ENCODE results near the gene PDE6G. TPM values are rescaled to one million over a fixed set of nuclear protein-coding genes. Genes with fewer than 3 reads are reported as not detected.

PDE6G gene
- total and polyA plus RNA-seq, 2 of the 13 experiments (the other 11 are each of a cell fraction or from before 2014, with no cell fraction given): 1.4 to 6.7 TPM

GRCh38 chr17:81631482-81631881 is 24.9 kb downstream of the PDE6G start:
- in situ Hi-C loops (cut with HindIII; ENCODE audit: extremely low pct_ligation_motif_present, low pct_unique_long_range_greater_than_20kb): no loop called here
- H3K4me2 ChIP-seq (ENCODE audit: low read depth, low read length): no peak overlapping the region
- no peak overlapping the region for H2AFZ ChIP-seq (ENCODE audit: low read length)
- ATAC-seq (no peak), DNase-seq (ENCODE audit: low spot score) (no peak), FAIRE-seq (no peak)
- H3K79me2 ChIP-seq (ENCODE audit: insufficient read depth, low read length): peaks cover 37% of the 10 kb centered on the region
- H3K27ac ChIP-seq (ENCODE audit: extremely low read length, insufficient read depth, low read length): no peak overlapping the region
- TF ChIP-seq ZNF446 (CRISPR knock-in tag; IDR thresholded peaks at IDR 0.05) (no peak), RBFOX2 (IDR thresholded peaks at IDR 0.05; ENCODE audit: low read depth, low read length) (0 out of 2 replicates have a peak, but pooled peaks have one; percentile 25)
- no peaks in the 10 kb centered on the region; a peak in 1 of 5 replicates for H3K27me3 ChIP-seq (ENCODE audit: control insufficient read depth in 1 of 2, insufficient read depth in 2 of 2, low read length in 2 of 2)
- H3K9me3 ChIP-seq (ENCODE audit: low read length): no peaks in the 10 kb centered on the region
- POLR2A ChIA-PET: no interaction called here
- peaks cover 19% of the 10 kb centered on the region for H4K20me1 ChIP-seq (ENCODE audit: insufficient read depth, low read length)
- CTCF ChIA-PET (ENCODE audit: low intra/inter-chr PET ratio, low total read pairs): no interaction called here
- no peak overlapping the region for H3K9ac ChIP-seq (ENCODE audit: insufficient read depth, low read depth, low read length)
- H3K4me3 ChIP-seq (replicated peaks in 1 of 3; ENCODE audit: insufficient read depth in 1 of 3, low read depth in 2 of 3, low read length in 3 of 3): no peak overlapping the region
- intact Hi-C loops (cut with micrococcal nuclease; ENCODE audit: unreplicated experiment): no loop called here
- 89% methylated on average over 7 of the region's 7 CpGs for WGBS (ENCODE audit: low lambda C conversion rate)
- H3K36me3 ChIP-seq (replicated peaks in 1 of 2; ENCODE audit: control insufficient read depth in 1 of 2, insufficient read depth in 2 of 2, low read length in 2 of 2): peaks cover 9 to 37% of the 10 kb centered on the region in 2 experiments
- peaks cover 30% of the 10 kb centered on the region for H3K4me1 ChIP-seq (ENCODE audit: insufficient read depth, low read length)
- no TSS peak for BruUV-seq (replicated peaks)

GRCh38 chr17:81630274-81630673 is 26.1 kb downstream of the PDE6G start:
- no peak overlapping the region for H3K27ac ChIP-seq (ENCODE audit: extremely low read length, insufficient read depth, low read length)
- ChIA-PET POLR2A (no interaction called here), CTCF (ENCODE audit: low intra/inter-chr PET ratio, low total read pairs) (no interaction called here)
- DNase-seq (ENCODE audit: low spot score): no peak
- H3K27me3 ChIP-seq (ENCODE audit: control insufficient read depth in 1 of 2, insufficient read depth in 2 of 2, low read length in 2 of 2): no peaks in the 10 kb centered on the region
- 90% methylated on average over 8 of the region's 8 CpGs for WGBS (ENCODE audit: low lambda C conversion rate)
- H3K36me3 ChIP-seq (replicated peaks in 1 of 2; ENCODE audit: control insufficient read depth in 1 of 2, insufficient read depth in 2 of 2, low read length in 2 of 2): peaks cover 12 to 49% of the 10 kb centered on the region in 2 experiments
- intact Hi-C loops (cut with micrococcal nuclease; ENCODE audit: unreplicated experiment): no loop called here
- H4K20me1 ChIP-seq (ENCODE audit: insufficient read depth, low read length): peaks cover 7% of the 10 kb centered on the region
- no TSS peak for BruUV-seq (replicated peaks)
- no peaks in the 10 kb centered on the region for H3K9me3 ChIP-seq (ENCODE audit: low read length)
- no peak overlapping the region for H3K9ac ChIP-seq (ENCODE audit: insufficient read depth, low read depth, low read length)
- no peak for ATAC-seq
- H3K4me1 ChIP-seq (ENCODE audit: insufficient read depth, low read length): peaks cover 22% of the 10 kb centered on the region
- in situ Hi-C loops (cut with HindIII; ENCODE audit: extremely low pct_ligation_motif_present, low pct_unique_long_range_greater_than_20kb): no loop called here
- no peak for FAIRE-seq
- H3K4me2 ChIP-seq (ENCODE audit: low read depth, low read length): no peak overlapping the region
- H3K4me3 ChIP-seq (replicated peaks in 1 of 3; ENCODE audit: insufficient read depth in 1 of 3, low read depth in 2 of 3, low read length in 3 of 3): no peak overlapping the region
- peaks cover 25% of the 10 kb centered on the region for H3K79me2 ChIP-seq (ENCODE audit: insufficient read depth, low read length)
- H2AFZ ChIP-seq (ENCODE audit: low read length): no peak overlapping the region
- TF ChIP-seq, protein P1, sequence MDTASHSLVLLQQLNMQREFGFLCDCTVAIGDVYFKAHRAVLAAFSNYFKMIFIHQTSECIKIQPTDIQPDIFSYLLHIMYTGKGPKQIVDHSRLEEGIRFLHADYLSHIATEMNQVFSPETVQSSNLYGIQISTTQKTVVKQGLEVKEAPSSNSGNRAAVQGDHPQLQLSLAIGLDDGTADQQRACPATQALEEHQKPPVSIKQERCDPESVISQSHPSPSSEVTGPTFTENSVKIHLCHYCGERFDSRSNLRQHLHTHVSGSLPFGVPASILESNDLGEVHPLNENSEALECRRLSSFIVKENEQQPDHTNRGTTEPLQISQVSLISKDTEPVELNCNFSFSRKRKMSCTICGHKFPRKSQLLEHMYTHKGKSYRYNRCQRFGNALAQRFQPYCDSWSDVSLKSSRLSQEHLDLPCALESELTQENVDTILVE (CRISPR knock-in tag; IDR thresholded peaks at IDR 0.05): no peak
- TF ChIP-seq ZNF879 (CRISPR knock-in tag; IDR thresholded peaks at IDR 0.05) (no peak), ZFP90 (CRISPR knock-in tag; IDR thresholded peaks at IDR 0.05; ENCODE audit: borderline replicate concordance) (no peak), TEAD2 (CRISPR knock-in tag; IDR thresholded peaks at IDR 0.05) (no peak), ARNT (IDR thresholded peaks at IDR 0.05) (no peak), ZMYM4 (CRISPR knock-in tag; IDR thresholded peaks at IDR 0.05) (no peak), TOE1 (CRISPR knock-in tag; IDR thresholded peaks at IDR 0.05) (no peak), ZNF207 (IDR thresholded peaks at IDR 0.05; ENCODE audit: borderline replicate concordance) (no peak), ZFP91 (CRISPR knock-in tag; IDR thresholded peaks at IDR 0.05; ENCODE audit: borderline replicate concordance) (no peak), GLI4 (CRISPR knock-in tag; IDR thresholded peaks at IDR 0.05; ENCODE audit: borderline replicate concordance) (no peak)
